Vagina (tissue), 2 donors: Measurements from ENCODE around the gene C20orf173.
"Not testable (repeated sequence)": the region's sequence is repeated elsewhere in the genome, so short reads cannot be mapped to it uniquely, and the experiment has no call there.

Experiments
- CTCF ChIP-seq, 3 experiments: fragments of 450-650 bp in 2 of 3; fragments of 200-600 bp in 1 of 3; sonication (generic) in 1 of 3; IDR thresholded peaks; one replicate each; pipeline ENCODE4 v1.5.1; 2017 to 2019; ENCODE audit warnings: antibody characterized with exemption in 3 of 3, mild to moderate bottlenecking in 2 of 3, moderate library complexity in 2 of 3
- POLR2A ChIP-seq, 2 donors: fragments of 450-650 bp; IDR thresholded peaks; one replicate each; pipeline ENCODE4 v1.6.1; 2017; ENCODE audit warnings: antibody characterized with exemption in 2 of 2, mild to moderate bottlenecking in 2 of 2, moderate library complexity in 2 of 2
- POLR2AphosphoS5 ChIP-seq, 2 donors: sonication (generic); formaldehyde crosslinking; IDR thresholded peaks; one replicate each; pipeline ENCODE4 v1.9.0; 2017; ENCODE audit warnings: antibody characterized with exemption in 2 of 2, mild to moderate bottlenecking in 2 of 2, low read depth in 1 of 2; ENCODE audit not compliant: insufficient read depth in 1 of 2

DNA sequence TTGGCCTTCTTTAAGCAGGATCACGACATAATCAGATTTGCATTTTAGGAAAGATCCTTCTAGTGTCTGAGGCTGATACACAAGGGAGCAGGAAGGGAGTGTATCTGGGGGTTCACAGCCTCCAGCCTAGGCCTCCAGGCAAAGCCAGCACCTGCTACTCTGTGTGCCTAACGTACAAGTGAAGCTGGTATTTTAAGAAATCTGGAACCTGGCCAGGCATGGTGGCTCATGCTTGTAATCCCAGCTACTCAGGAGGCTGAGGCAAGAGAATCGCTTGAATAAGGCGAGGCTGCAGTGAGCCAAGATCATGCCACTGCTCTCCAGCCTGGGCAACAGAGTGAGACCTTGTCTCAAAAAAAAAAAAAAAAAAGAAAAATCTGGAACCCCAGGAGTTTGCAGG lies 26.0 kb upstream of the C20orf173 start:
- not testable (repeated sequence) for TF ChIP-seq CTCF (IDR thresholded peaks at IDR 0.05); POLR2A (IDR thresholded peaks at IDR 0.05); POLR2AphosphoS5 (IDR thresholded peaks at IDR 0.05; ENCODE audit: insufficient read depth in 1 of 2, low read depth in 1 of 2)
